Endothelial cell of umbilical vein (primary cell): ENCODE measurements around the gene ADARB1. TPM values are rescaled to one million over a fixed set of nuclear protein-coding genes. Genes with fewer than 3 reads are reported as not detected.

ENCODE experiments used
- BruUV-seq: library from RNA; stranded (reverse); fragments of 400-500 nt; replicated peaks from 2 replicates; lab custom pipeline; 2021; lab: Mats Ljungman, UMichigan
- CTCF ChIA-PET: fragments of 300-600, 350-600 bp; sonication (Branson Sonifier 250); formaldehyde crosslinking; loops from one replicate; lab custom pipeline; 2021; ENCODE audit warnings: antibody characterized with exemption, inconsistent platforms; lab: Charles Lee
- POLR2A ChIA-PET: fragments of 300-600, 350-600 bp; sonication (Branson Sonifier 250); formaldehyde crosslinking; loops from one replicate; lab custom pipeline; 2021; ENCODE audit warnings: antibody characterized with exemption, inconsistent platforms; lab: Charles Lee
- DNase-seq: peaks from one replicate; pipeline ENCODE4 v3.0.0-alpha.2; 2011; ENCODE audit warnings: low read depth, low spot score
- FAIRE-seq: peaks from 2 replicates; lab custom pipeline; 2011; peaks lifted over from hg19 to GRCh38; lab: Jason Lieb, UNC
- H2AFZ ChIP-seq: 2 replicates; pipeline ENCODE4 v1.6.0; 2012; ENCODE audit warnings: low read depth, low read length, control low read depth, inconsistent platforms
- H3K27ac ChIP-seq: 2 replicates; pipeline ENCODE4 v1.5.1; 2011; ENCODE audit warnings: low read depth, mild to moderate bottlenecking, control low read depth, low read length, moderate library complexity; ENCODE audit not compliant: insufficient read depth
- H3K27me3 ChIP-seq, 2 experiments: 2 replicates each; pipeline versions ENCODE4 v1.6.0 to v1.6.1; 2011; ENCODE audit warnings: low read length in 2 of 2, mixed read lengths in 1 of 2; ENCODE audit not compliant: control insufficient read depth in 2 of 2, insufficient read depth in 2 of 2
- H3K36me3 ChIP-seq, 2 experiments: 2 replicates in 1 of 2; 3 replicates in 1 of 2; pipeline ENCODE4 v1.5.1; 2011; ENCODE audit warnings: low read length in 2 of 2, mild to moderate bottlenecking in 1 of 2, moderate library complexity in 1 of 2; ENCODE audit not compliant: control insufficient read depth in 2 of 2, insufficient read depth in 2 of 2; ENCODE audit errors: extremely low read depth in 1 of 2
- H3K4me1 ChIP-seq: 3 replicates; pipeline ENCODE4 v1.5.1; 2011; ENCODE audit warnings: mild to moderate bottlenecking, low read length; ENCODE audit not compliant: control insufficient read depth, insufficient read depth; ENCODE audit errors: extremely low read depth
- H3K4me2 ChIP-seq: 2 replicates; pipeline ENCODE4 v1.6.1; 2011; ENCODE audit warnings: low read length, control low read depth, mixed read lengths; ENCODE audit not compliant: insufficient read depth
- H3K4me3 ChIP-seq, 3 experiments: fragments of 200-600 bp in 1 of 3; sonication (generic), shearing (Covaris generic) in 1 of 3; replicated peaks in 1 of 3; 2 replicates each; pipeline ENCODE4 v1.5.1; 2011 to 2016; ENCODE audit warnings: control low read depth in 3 of 3, low read length in 3 of 3, mild to moderate bottlenecking in 2 of 3, inconsistent platforms in 1 of 3, low read depth in 1 of 3, moderate library complexity in 1 of 3; ENCODE audit not compliant: insufficient read depth in 1 of 3
- H3K79me2 ChIP-seq: 2 replicates; pipeline ENCODE4 v1.6.0; 2012; ENCODE audit warnings: low read length, inconsistent platforms; ENCODE audit not compliant: control insufficient read depth, insufficient read depth
- H3K9ac ChIP-seq: replicated peaks from 2 replicates; pipeline ENCODE3; 2011; ENCODE audit warnings: low read length, control low read depth; ENCODE audit not compliant: insufficient read depth; ENCODE audit errors: extremely low read depth
- H3K9me1 ChIP-seq: replicated peaks from 3 replicates; pipeline ENCODE4 v1.6.0; 2011; ENCODE audit warnings: mild to moderate bottlenecking, low read length; ENCODE audit not compliant: control insufficient read depth, insufficient read depth; ENCODE audit errors: extremely low read depth
- H3K9me3 ChIP-seq: replicated peaks from 2 replicates; pipeline ENCODE4 v1.5.1; 2012; ENCODE audit warnings: low read length, inconsistent platforms; ENCODE audit not compliant: control insufficient read depth, insufficient read depth
- H4K20me1 ChIP-seq: replicated peaks from 2 replicates; pipeline ENCODE3; 2011; ENCODE audit warnings: mild to moderate bottlenecking, low read length; ENCODE audit not compliant: control insufficient read depth, insufficient read depth; ENCODE audit errors: extremely low read depth
- EZH2 ChIP-seq: IDR thresholded peaks from 2 replicates; pipeline ENCODE4 v1.6.1; 2012; ENCODE audit warnings: borderline replicate concordance, low read depth, mild to moderate bottlenecking, moderate library complexity, low read length, inconsistent platforms; ENCODE audit not compliant: severe bottlenecking
- FOS ChIP-seq: IDR thresholded peaks from 2 replicates; pipeline ENCODE4 v1.6.1; 2011; ENCODE audit warnings: mild to moderate bottlenecking, low read length, moderate library complexity, borderline replicate concordance; ENCODE audit not compliant: insufficient read depth
- GATA2 ChIP-seq: IDR thresholded peaks from 2 replicates; pipeline ENCODE4 v1.7.0; 2011; ENCODE audit warnings: low read depth, mild to moderate bottlenecking, moderate library complexity, mixed read lengths, low read length; ENCODE audit not compliant: insufficient read length, insufficient read depth
- JUN ChIP-seq: IDR thresholded peaks from 2 replicates; pipeline ENCODE4 v1.6.1; 2011; ENCODE audit warnings: borderline replicate concordance, low read depth; ENCODE audit not compliant: insufficient read length, insufficient read depth
- MAX ChIP-seq: IDR thresholded peaks from 2 replicates; pipeline ENCODE4 v1.6.1; 2011; ENCODE audit not compliant: insufficient read depth, insufficient read length
- MYC ChIP-seq: IDR thresholded peaks from one replicate; pipeline ENCODE4 v1.6.1; 2011; ENCODE audit warnings: mild to moderate bottlenecking, low read depth, low read length
- POLR2A ChIP-seq: IDR thresholded peaks from 2 replicates; pipeline ENCODE4 v1.6.1; 2012; ENCODE audit warnings: low read depth, mild to moderate bottlenecking, control low read depth, low read length
- POLR2AphosphoS5 ChIP-seq: IDR thresholded peaks from 2 replicates; pipeline ENCODE4 v1.6.1; 2012; ENCODE audit warnings: low read depth, mild to moderate bottlenecking, control low read depth, low read length, moderate library complexity; ENCODE audit not compliant: insufficient read depth
- dilution Hi-C: fragments of 300-500 bp; cut with MboI; formaldehyde crosslinking; loops from one replicate; pipeline ENCODE4 v1.15.0; 2019; ENCODE audit warnings: low sequenced_read_pairs; ENCODE audit not compliant: extremely low pct_ligation_motif_present
- intact Hi-C: fragments of 100-400 bp; cut with micrococcal nuclease; formaldehyde crosslinking; loops from one replicate; pipeline ENCODE4 v1.10.0; 2022
- polyA plus RNA-seq, 4 experiments: library from polyadenylated mRNA; depleted of rRNA in 3 of 4; stranded (reverse) in 3 of 4; unstranded in 1 of 4; fragments of >200 nt; gene quantifications; 2 replicates each; pipeline versions ENCODE4 v1.2.1 to v1.2.3, GENCODE V29; 2011 to 2012; ENCODE audit warnings: missing spikeins in 1 of 4
- total RNA-seq: library from RNA; stranded (reverse); gene quantifications from 2 replicates; pipeline ENCODE4 v1.2.3, GENCODE V29; 2021
- TF ChIP-seq, protein P1 (sequence below), 2 donors: IDR thresholded peaks; 1 replicate in 1 of 2; 2 replicates in 1 of 2; pipeline ENCODE4 v1.5.1; 2011; ENCODE audit warnings: low read length in 2 of 2, mild to moderate bottlenecking in 2 of 2, moderate library complexity in 2 of 2, control low read depth in 1 of 2, inconsistent platforms in 1 of 2, low read depth in 1 of 2; ENCODE audit not compliant: insufficient read depth in 1 of 2; ENCODE audit errors: extremely low read depth in 1 of 2

The ADARB1 gene
- total and polyA plus RNA-seq, 2 donors (not counting 3 experiments of a cell fraction or from before 2014, with no cell fraction given) = 32.5 to 54.3 TPM

- intact Hi-C loops = no loop called here
- no peak overlapping the region for H3K9ac ChIP-seq
- H3K4me1 ChIP-seq = peaks cover 17% of the 10 kb centered on the region
- TF ChIP-seq GATA2 = no peak
- TF ChIP-seq, protein P1, sequence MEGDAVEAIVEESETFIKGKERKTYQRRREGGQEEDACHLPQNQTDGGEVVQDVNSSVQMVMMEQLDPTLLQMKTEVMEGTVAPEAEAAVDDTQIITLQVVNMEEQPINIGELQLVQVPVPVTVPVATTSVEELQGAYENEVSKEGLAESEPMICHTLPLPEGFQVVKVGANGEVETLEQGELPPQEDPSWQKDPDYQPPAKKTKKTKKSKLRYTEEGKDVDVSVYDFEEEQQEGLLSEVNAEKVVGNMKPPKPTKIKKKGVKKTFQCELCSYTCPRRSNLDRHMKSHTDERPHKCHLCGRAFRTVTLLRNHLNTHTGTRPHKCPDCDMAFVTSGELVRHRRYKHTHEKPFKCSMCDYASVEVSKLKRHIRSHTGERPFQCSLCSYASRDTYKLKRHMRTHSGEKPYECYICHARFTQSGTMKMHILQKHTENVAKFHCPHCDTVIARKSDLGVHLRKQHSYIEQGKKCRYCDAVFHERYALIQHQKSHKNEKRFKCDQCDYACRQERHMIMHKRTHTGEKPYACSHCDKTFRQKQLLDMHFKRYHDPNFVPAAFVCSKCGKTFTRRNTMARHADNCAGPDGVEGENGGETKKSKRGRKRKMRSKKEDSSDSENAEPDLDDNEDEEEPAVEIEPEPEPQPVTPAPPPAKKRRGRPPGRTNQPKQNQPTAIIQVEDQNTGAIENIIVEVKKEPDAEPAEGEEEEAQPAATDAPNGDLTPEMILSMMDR (IDR thresholded peaks at IDR 0.05; ENCODE audit: extremely low read depth in 1 of 2, insufficient read depth in 1 of 2, low read depth in 1 of 2, low read length in 2 of 2) = no peak
- no peak for TF ChIP-seq JUN
- no peak for TF ChIP-seq POLR2AphosphoS5
- TF ChIP-seq MYC = no peak
- TF ChIP-seq MAX = no peak
- no peak for TF ChIP-seq EZH2
- no peak for TF ChIP-seq POLR2A
- no peak for TF ChIP-seq FOS
- dilution Hi-C loops = no loop called here
- H3K27me3 ChIP-seq = no peaks in the 10 kb centered on the region
- H3K9me1 ChIP-seq = no peaks in the 10 kb centered on the region
- peaks cover 0 to 3% of the 10 kb centered on the region in 2 experiments for H3K36me3 ChIP-seq
- peaks cover 6% of the 10 kb centered on the region for H3K79me2 ChIP-seq
- DNase-seq (no peak), FAIRE-seq (no peak)
- H3K27ac ChIP-seq = no peak overlapping the region
- no TSS peak for BruUV-seq
- no peak overlapping the region for H2AFZ ChIP-seq
- H3K9me3 ChIP-seq = no peaks in the 10 kb centered on the region
- H4K20me1 ChIP-seq = no peaks in the 10 kb centered on the region
- POLR2A ChIA-PET = no interaction called here
- H3K4me2 ChIP-seq = peak overlapping the region; percentile 1
- no peak overlapping the region for H3K4me3 ChIP-seq
- CTCF ChIA-PET = interaction anchor here (1.2 to 8.9 kb wide), 3 partner anchors 11 to 18 kb away, joined by 3 to 64 read pairs (median 5); no protein-coding TSS in a partner anchor
Measured at GRCh38 chr21:45117314-45117713, 42.9 kb downstream of the ADARB1 start.
